ENCODE results near the gene COL16A1. TPM values are rescaled to one million over a fixed set of nuclear protein-coding genes. Genes with fewer than 3 reads are reported as not detected.

Gene COL16A1
- total RNA-seq, 1 donor from 2014 or later: 0.67 TPM

GRCh38 chr1:31626223-31627207 is 77.3 kb downstream of the COL16A1 start:
- H3K27ac Mint-ChIP-seq: no peak overlapping the region
- H3K36me3 Mint-ChIP-seq (ENCODE audit: insufficient read depth): peaks cover 6% of the 10 kb centered on the region
- H3K9me3 Mint-ChIP-seq (ENCODE audit: low read depth): no peaks in the 10 kb centered on the region
- H3K4me1 Mint-ChIP-seq (ENCODE audit: low read depth): no peaks in the 10 kb centered on the region
- no peak for TF ChIP-seq CTCF (IDR thresholded peaks at IDR 0.05; ENCODE audit: unreplicated experiment)
- no peaks in the 10 kb centered on the region for H3K27me3 Mint-ChIP-seq
- H3K4me3 Mint-ChIP-seq (ENCODE audit: low read depth): no peak overlapping the region
- DNase-seq (ENCODE audit: low spot score, unreplicated experiment): no peak

DNA sequence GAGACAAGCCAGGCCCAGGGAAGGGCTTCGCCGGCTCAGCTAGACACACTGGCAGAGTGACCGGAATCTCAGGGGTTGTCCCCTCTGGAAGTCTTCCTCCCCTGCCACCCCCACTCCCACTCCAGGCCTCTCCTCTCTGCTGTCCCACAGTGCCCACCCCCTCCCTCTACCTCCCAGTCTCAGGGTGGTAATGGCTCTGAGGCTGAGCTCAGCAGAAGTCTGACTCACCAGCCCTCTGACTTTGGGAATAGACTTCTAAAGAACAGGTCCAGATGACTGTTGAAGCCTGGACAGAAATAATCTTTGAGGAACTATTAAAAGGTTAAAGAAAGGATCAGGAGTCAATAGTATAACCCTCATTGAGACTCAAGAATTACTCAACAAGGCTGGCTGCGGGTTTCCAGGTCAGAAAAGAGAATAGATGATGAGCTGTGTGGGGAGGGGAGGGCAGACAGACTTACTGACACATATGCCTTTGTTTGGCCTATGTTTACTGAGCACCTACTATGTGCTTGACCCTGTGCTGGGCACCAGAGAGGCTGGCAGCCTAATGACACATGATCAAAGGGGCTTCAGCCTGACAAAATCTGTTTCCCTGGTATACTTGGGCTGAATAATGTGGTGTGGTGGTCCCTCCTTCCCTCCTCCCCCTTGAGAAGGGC is 78.1 kb downstream of the COL16A1 start:
- no peaks in the 10 kb centered on the region for H3K9me3 Mint-ChIP-seq (ENCODE audit: low read depth)
- H3K27me3 Mint-ChIP-seq: no peaks in the 10 kb centered on the region
- no peak for TF ChIP-seq CTCF (IDR thresholded peaks at IDR 0.05; ENCODE audit: unreplicated experiment)
- no peak overlapping the region for H3K27ac Mint-ChIP-seq
- peaks cover 6% of the 10 kb centered on the region for H3K36me3 Mint-ChIP-seq (ENCODE audit: insufficient read depth)
- no peak for DNase-seq (ENCODE audit: low spot score, unreplicated experiment)
- H3K4me1 Mint-ChIP-seq (ENCODE audit: low read depth): no peaks in the 10 kb centered on the region
- H3K4me3 Mint-ChIP-seq (ENCODE audit: low read depth): no peak overlapping the region

- H3K27ac Mint-ChIP-seq: no peak overlapping the region
- no peak overlapping the region for H3K4me3 Mint-ChIP-seq (ENCODE audit: low read depth)
- H3K4me1 Mint-ChIP-seq (ENCODE audit: low read depth): no peaks in the 10 kb centered on the region
- TF ChIP-seq CTCF (IDR thresholded peaks at IDR 0.05; ENCODE audit: unreplicated experiment): no peak
- no peaks in the 10 kb centered on the region for H3K9me3 Mint-ChIP-seq (ENCODE audit: low read depth)
- no peaks in the 10 kb centered on the region for H3K27me3 Mint-ChIP-seq
- peaks cover 4% of the 10 kb centered on the region for H3K36me3 Mint-ChIP-seq (ENCODE audit: insufficient read depth)
- DNase-seq (ENCODE audit: low spot score, unreplicated experiment): no peak
Observed at GRCh38 chr1:31624731-31625514, 78.9 kb downstream of the COL16A1 start.

DNA sequence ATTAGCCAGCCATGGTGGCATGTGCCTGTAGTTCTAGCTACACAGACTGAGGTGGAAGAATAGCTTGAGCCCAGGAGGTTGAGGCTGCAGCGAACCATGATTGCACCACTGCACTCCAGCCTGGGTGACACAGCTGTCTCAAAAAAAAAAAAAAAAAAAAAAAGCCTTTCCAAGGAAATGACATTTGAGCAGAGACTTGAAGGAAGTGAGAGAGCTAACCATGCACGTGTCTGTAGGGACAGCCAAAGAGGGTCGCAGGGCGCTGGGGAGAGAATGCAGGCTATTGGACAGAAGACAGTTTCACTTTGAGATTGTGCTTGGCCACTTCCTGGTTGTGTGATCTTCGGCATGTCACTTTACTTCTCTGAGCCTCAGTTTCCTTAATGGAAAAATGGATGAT is 79.5 kb downstream of the COL16A1 start:
- DNase-seq (ENCODE audit: low spot score, unreplicated experiment): no peak
- Mint-ChIP-seq H3K27me3 (peaks cover 3% of the 10 kb centered on the region), H3K36me3 (ENCODE audit: insufficient read depth) (peaks cover 1% of the 10 kb centered on the region), H3K4me3 (ENCODE audit: low read depth) (no peak overlapping the region), H3K9me3 (ENCODE audit: low read depth) (no peaks in the 10 kb centered on the region), H3K27ac (no peak overlapping the region), H3K4me1 (ENCODE audit: low read depth) (no peaks in the 10 kb centered on the region)
- TF ChIP-seq CTCF (IDR thresholded peaks at IDR 0.05; ENCODE audit: unreplicated experiment): no peak

GRCh38 chr1:31623365-31623764 is 80.5 kb downstream of the COL16A1 start:
- H3K27ac Mint-ChIP-seq: no peak overlapping the region
- no peaks in the 10 kb centered on the region for H3K4me1 Mint-ChIP-seq (ENCODE audit: low read depth)
- no peaks in the 10 kb centered on the region for H3K36me3 Mint-ChIP-seq (ENCODE audit: insufficient read depth)
- no peak overlapping the region for H3K4me3 Mint-ChIP-seq (ENCODE audit: low read depth)
- H3K27me3 Mint-ChIP-seq: peaks cover 13% of the 10 kb centered on the region
- no peaks in the 10 kb centered on the region for H3K9me3 Mint-ChIP-seq (ENCODE audit: low read depth)
- no peak for DNase-seq (ENCODE audit: low spot score, unreplicated experiment)
- TF ChIP-seq CTCF (IDR thresholded peaks at IDR 0.05; ENCODE audit: unreplicated experiment): no peak
